Measurements from ENCODE around the gene TPRX1. TPM values are rescaled to one million over a fixed set of nuclear protein-coding genes. Genes with fewer than 3 reads are reported as not detected.
"Not testable (repeated sequence)": the region's sequence is repeated elsewhere in the genome, so short reads cannot be mapped to it uniquely, and the experiment has no call there.

TPRX1 gene
- total RNA-seq, 1 experiment from 2014 or later = not detected

DNA sequence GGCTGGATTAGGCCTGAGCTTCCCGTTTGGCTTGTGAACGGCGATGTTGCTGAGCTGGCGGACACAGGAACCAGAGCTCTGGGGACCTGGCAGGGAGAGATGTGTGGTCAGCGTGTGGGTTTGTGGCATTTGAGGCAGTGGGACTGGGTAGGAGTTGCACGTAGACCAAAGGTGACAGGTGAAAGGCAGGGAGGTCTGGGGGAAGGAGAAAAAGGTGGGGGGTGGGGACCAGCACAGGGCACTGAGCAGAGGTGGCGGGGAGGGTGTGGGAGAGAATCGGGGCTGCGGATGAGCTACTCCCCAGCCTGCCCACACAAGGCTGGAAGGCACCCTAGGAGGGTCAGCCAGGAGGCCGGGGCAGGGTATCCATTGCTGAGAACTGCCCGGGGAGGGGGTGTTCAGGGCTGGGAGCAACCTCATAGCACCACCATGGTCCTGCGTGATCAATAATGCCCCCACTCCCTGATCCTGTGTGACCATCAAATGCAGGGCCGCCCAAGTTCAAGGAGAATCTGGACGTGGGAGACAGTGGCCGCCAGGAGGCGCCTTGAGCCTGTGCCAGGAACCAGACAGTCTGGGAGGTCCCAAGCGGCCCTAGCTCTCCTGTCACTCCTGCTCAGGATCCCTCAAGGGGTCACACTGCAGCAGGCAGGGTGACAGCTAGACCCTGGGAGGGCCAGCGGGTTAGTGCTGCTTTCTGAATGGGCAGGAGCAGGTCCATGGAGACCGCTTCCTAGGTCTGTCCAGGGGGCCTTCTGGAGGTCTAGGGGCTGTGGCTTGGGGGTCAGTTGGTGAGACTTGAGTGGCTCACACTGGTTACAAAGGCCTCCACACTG lies 38.6 kb downstream of the TPRX1 start:
- Histone ChIP-seq H3K27ac (ENCODE audit: low read depth, low read length, poor library complexity, severe bottlenecking) (no peak overlapping the region), H3K27me3 (replicated peaks; ENCODE audit: insufficient read depth, low read depth, low read length, poor library complexity) (no peaks in the 10 kb centered on the region), H3K36me3 (ENCODE audit: insufficient read depth, low read length, poor library complexity, severe bottlenecking) (no peaks in the 10 kb centered on the region), H3K9me3 (ENCODE audit: low read depth, low read length, poor library complexity, severe bottlenecking) (no peaks in the 10 kb centered on the region), H3K4me1 (ENCODE audit: insufficient read depth, low read length, poor library complexity, severe bottlenecking) (no peaks in the 10 kb centered on the region), H3K4me3 (ENCODE audit: low read depth, low read length, poor library complexity, severe bottlenecking) (no peak overlapping the region)
- CTCF ChIA-PET = interaction anchor here (0.5 to 1.6 kb wide), 8 partner anchors 10 to 329 kb away, joined by 3 to 17 read pairs (median 4); no protein-coding TSS in a partner anchor
- DNase-seq (ENCODE audit: low spot score) = peak; percentile 71
- no TSS peak for BruUV-seq (replicated peaks)
- POLR2A ChIA-PET (ENCODE audit: low non-redundant PET) = no interaction called here
- intact Hi-C loops (cut with micrococcal nuclease; ENCODE audit: unreplicated experiment) = loop anchor here (1.0 kb wide), 1 partner anchor 23 kb away; no protein-coding TSS in a partner anchor
- TF ChIP-seq CTCF (conservative IDR thresholded peaks at IDR 0.05; ENCODE audit: low read depth, low read length) (peak; percentile 88), EZH2 (IDR thresholded peaks at IDR 0.05; ENCODE audit: borderline replicate concordance, low read depth, low read length, poor library complexity, severe bottlenecking) (no peak)

- H3K36me3 ChIP-seq (ENCODE audit: insufficient read depth, low read length, poor library complexity, severe bottlenecking); H3K27ac ChIP-seq (ENCODE audit: low read depth, low read length, poor library complexity, severe bottlenecking); H3K4me1 ChIP-seq (ENCODE audit: insufficient read depth, low read length, poor library complexity, severe bottlenecking); H3K9me3 ChIP-seq (ENCODE audit: low read depth, low read length, poor library complexity, severe bottlenecking); H3K4me3 ChIP-seq (ENCODE audit: low read depth, low read length, poor library complexity, severe bottlenecking); BruUV-seq (replicated peaks); H3K27me3 ChIP-seq (replicated peaks; ENCODE audit: insufficient read depth, low read depth, low read length, poor library complexity); DNase-seq (ENCODE audit: low spot score); intact Hi-C loops (cut with micrococcal nuclease; ENCODE audit: unreplicated experiment): not testable (repeated sequence)
- POLR2A ChIA-PET (ENCODE audit: low non-redundant PET) = interaction anchor here (0.5 kb wide), 1 partner anchor 20 kb away, joined by 3 read pairs; the partner anchor contains the start of gene NOP53
- CTCF ChIA-PET = interaction anchor here (1.5 to 1.6 kb wide), 2 partner anchors 11 to 25 kb away, joined by 8 to 10 read pairs; no protein-coding TSS in a partner anchor
Observed at GRCh38 chr19:47764705-47765104, 39.6 kb downstream of the TPRX1 start.

DNA sequence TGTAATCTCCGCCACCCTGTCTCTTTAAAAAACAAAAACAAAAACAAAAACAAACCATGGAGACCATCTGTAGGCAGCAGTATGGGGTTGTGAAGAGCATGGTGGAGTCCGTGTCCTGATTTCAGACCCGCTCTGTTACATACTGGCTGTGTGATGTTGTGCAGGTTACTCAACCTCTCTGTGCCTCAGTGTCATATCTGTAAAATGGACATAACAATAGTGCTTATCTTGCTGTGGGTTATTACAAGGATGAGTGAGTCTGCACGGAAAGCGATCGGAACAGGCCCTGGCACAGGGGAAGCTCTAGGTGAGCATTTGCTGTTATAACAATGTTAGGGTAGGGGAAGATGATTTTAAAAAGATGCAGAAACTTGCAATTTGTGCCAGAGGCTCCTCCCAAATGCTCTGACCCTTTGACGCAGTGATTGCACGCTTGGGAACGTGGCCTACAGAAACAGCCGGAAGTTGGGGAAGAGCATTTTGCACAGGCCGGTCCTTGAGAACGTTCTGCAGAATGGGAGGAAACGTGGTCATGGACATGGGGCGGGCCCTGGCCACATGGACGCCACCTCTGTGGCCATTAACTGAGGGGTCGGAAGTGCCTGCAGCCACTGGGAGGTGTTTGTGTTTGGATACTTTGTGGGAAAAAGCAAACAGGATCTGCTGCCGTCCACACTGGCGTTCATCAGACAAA lies 41.6 kb downstream of the TPRX1 start:
- POLR2A ChIA-PET (ENCODE audit: low non-redundant PET) = interaction anchor here (0.6 kb wide), 1 partner anchor 10 kb away, joined by 4 read pairs; no protein-coding TSS in a partner anchor
- TF ChIP-seq EZH2 (IDR thresholded peaks at IDR 0.05; ENCODE audit: borderline replicate concordance, low read depth, low read length, poor library complexity, severe bottlenecking) = no peak
- no peak for TF ChIP-seq CTCF (conservative IDR thresholded peaks at IDR 0.05; ENCODE audit: low read depth, low read length)
- no TSS peak for BruUV-seq (replicated peaks)

More for the DNA sequence above, 41.6 kb downstream of the TPRX1 start:
- DNase-seq (ENCODE audit: low spot score) = no peak
- Histone ChIP-seq H3K36me3 (ENCODE audit: insufficient read depth, low read length, poor library complexity, severe bottlenecking) (peaks cover 3% of the 10 kb centered on the region), H3K4me1 (ENCODE audit: insufficient read depth, low read length, poor library complexity, severe bottlenecking) (no peaks in the 10 kb centered on the region), H3K4me3 (ENCODE audit: low read depth, low read length, poor library complexity, severe bottlenecking) (no peak overlapping the region), H3K27me3 (replicated peaks; ENCODE audit: insufficient read depth, low read depth, low read length, poor library complexity) (no peaks in the 10 kb centered on the region), H3K27ac (ENCODE audit: low read depth, low read length, poor library complexity, severe bottlenecking) (no peak overlapping the region), H3K9me3 (ENCODE audit: low read depth, low read length, poor library complexity, severe bottlenecking) (no peaks in the 10 kb centered on the region)
- CTCF ChIA-PET = no interaction called here
- intact Hi-C loops (cut with micrococcal nuclease; ENCODE audit: unreplicated experiment) = no loop called here

Data from A673 (cell line).